Measurements from ENCODE around the gene ARID1B. TPM values are rescaled to one million over a fixed set of nuclear protein-coding genes. Genes with fewer than 3 reads are reported as not detected.

Gene ARID1B
- total RNA-seq, 1 experiment from 2014 or later: 58.8 TPM

DNA sequence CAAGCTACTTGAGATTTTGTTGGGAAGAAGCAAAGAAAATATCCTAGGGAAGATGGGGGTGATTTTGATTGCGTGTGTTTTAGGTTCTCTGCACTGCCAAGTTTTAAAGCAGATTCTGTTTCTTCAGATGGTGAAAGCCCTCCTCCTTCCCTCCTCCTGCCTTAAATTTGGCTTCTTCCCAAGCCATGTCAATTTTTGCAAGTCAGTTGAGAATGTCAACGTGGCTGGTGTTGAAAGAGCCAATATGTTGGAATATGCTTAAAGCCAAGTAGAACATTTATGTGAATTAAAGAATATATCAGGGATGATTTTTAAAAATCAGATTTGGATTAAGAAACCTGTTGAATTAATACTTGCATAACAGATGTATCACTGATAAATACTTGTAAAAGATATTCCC lies 270.8 kb downstream of the ARID1B start:
- DNase-seq: no peak
- BruUV-seq (replicated peaks): no TSS peak
- Histone ChIP-seq H3K4me1 (0 out of 2 replicates have a peak, but pooled peaks cover 2% of the 10 kb centered on the region), H3K4me3 (ENCODE audit: low read depth, low read length) (no peak overlapping the region), H3K9me3 (no peaks in the 10 kb centered on the region), H3K27me3 (replicated peaks; ENCODE audit: control insufficient read depth, insufficient read depth, low read length) (no peaks in the 10 kb centered on the region), H3K36me3 (ENCODE audit: control insufficient read depth, insufficient read depth, low read length) (no peaks in the 10 kb centered on the region)
- TF ChIP-seq, protein P1, sequence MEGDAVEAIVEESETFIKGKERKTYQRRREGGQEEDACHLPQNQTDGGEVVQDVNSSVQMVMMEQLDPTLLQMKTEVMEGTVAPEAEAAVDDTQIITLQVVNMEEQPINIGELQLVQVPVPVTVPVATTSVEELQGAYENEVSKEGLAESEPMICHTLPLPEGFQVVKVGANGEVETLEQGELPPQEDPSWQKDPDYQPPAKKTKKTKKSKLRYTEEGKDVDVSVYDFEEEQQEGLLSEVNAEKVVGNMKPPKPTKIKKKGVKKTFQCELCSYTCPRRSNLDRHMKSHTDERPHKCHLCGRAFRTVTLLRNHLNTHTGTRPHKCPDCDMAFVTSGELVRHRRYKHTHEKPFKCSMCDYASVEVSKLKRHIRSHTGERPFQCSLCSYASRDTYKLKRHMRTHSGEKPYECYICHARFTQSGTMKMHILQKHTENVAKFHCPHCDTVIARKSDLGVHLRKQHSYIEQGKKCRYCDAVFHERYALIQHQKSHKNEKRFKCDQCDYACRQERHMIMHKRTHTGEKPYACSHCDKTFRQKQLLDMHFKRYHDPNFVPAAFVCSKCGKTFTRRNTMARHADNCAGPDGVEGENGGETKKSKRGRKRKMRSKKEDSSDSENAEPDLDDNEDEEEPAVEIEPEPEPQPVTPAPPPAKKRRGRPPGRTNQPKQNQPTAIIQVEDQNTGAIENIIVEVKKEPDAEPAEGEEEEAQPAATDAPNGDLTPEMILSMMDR (IDR thresholded peaks at IDR 0.05; ENCODE audit: insufficient read depth in 1 of 2, low read depth in 1 of 2, low read length in 1 of 2, severe bottlenecking in 1 of 2, unreplicated experiment in 1 of 2): no peak
- POLR2A ChIA-PET: no interaction called here
- Mint-ChIP-seq H3K4me1 (ENCODE audit: low read depth, unreplicated experiment) (no peaks in the 10 kb centered on the region), H3K27me3 (ENCODE audit: insufficient read depth, unreplicated experiment) (no peaks in the 10 kb centered on the region), H3K27ac (ENCODE audit: unreplicated experiment) (no peak overlapping the region), H3K4me3 (ENCODE audit: unreplicated experiment) (no peak overlapping the region), H3K9me3 (ENCODE audit: unreplicated experiment) (no peaks in the 10 kb centered on the region), H3K36me3 (ENCODE audit: insufficient read depth, unreplicated experiment) (no peaks in the 10 kb centered on the region)
- CTCF ChIA-PET: no interaction called here
- intact Hi-C loops (cut with micrococcal nuclease; ENCODE audit: unreplicated experiment): no loop called here

DNA sequence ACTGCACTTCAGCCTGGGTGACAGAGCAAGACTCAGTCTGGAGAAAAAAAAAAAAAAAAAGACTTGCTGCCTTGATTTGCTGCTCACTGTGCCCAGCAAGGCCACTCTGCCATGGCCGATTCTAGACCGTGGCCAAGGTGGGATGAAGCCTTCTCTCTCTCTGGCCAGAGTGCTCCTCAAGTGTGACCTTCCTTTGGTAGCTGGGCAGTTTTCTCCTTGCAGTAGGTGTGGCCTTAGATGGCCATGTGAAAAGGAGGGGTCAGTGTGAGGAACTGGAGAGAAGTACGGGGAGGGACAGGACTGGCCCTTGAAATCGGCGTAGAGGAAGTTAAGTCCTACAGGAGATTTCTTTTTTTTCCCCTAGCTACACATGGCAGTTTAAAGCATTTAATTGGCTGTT lies 272.0 kb downstream of the ARID1B start:
- ChIA-PET POLR2A (no interaction called here), CTCF (no interaction called here)
- Mint-ChIP-seq H3K4me3 (ENCODE audit: unreplicated experiment) (no peak overlapping the region), H3K27ac (ENCODE audit: unreplicated experiment) (no peak overlapping the region), H3K36me3 (ENCODE audit: insufficient read depth, unreplicated experiment) (no peaks in the 10 kb centered on the region), H3K4me1 (ENCODE audit: low read depth, unreplicated experiment) (no peaks in the 10 kb centered on the region), H3K27me3 (ENCODE audit: insufficient read depth, unreplicated experiment) (no peaks in the 10 kb centered on the region), H3K9me3 (ENCODE audit: unreplicated experiment) (no peaks in the 10 kb centered on the region)
- H3K9me3 ChIP-seq: no peaks in the 10 kb centered on the region
- no peaks in the 10 kb centered on the region for H3K36me3 ChIP-seq (ENCODE audit: control insufficient read depth, insufficient read depth, low read length)
- H3K27me3 ChIP-seq (replicated peaks; ENCODE audit: control insufficient read depth, insufficient read depth, low read length): no peaks in the 10 kb centered on the region
- no TSS peak for BruUV-seq (replicated peaks)
- no peak for DNase-seq
- H3K4me1 ChIP-seq: 0 out of 2 replicates have a peak, but pooled peaks cover 2% of the 10 kb centered on the region
- no peak overlapping the region for H3K4me3 ChIP-seq (ENCODE audit: low read depth, low read length)
- intact Hi-C loops (cut with micrococcal nuclease; ENCODE audit: unreplicated experiment): no loop called here
- TF ChIP-seq, protein P1 (IDR thresholded peaks at IDR 0.05; ENCODE audit: insufficient read depth in 1 of 2, low read depth in 1 of 2, low read length in 1 of 2, severe bottlenecking in 1 of 2, unreplicated experiment in 1 of 2): no peak

DNA sequence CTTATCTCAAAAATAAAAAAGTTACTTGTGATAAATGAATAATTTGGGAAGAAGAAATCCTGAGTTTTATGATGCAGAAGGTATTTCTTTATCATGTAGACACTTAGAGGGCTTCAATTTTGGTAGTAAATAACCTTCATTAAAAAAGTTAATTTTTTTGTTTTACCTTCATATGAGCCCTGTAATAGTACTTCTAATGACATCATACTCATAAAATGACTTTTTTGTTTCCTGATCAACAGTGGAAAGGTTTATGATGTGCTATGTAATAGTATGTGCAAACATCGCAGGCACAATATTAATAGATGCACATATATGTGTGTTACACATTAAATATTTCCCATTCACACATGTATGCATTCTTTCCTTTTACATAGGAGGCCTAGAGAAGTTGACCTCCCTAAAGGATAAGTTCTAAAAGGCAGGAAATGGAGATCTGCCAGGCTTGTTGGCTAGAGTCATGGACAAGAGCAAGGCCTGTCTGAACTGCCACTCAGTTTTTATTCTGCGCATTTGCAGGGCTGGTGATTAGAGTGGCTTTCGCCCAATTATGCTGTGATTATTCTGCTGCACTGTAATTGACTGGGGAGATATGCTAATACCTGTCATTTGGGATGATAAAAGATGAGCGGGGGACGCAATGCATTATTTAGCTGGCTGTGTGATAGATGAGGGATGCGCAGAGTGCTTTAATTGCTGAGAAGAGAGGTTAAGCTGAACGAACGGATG lies 273.5 kb downstream of the ARID1B start:
- no peak for DNase-seq
- TF ChIP-seq, protein P1 (IDR thresholded peaks at IDR 0.05; ENCODE audit: insufficient read depth in 1 of 2, low read depth in 1 of 2, low read length in 1 of 2, severe bottlenecking in 1 of 2, unreplicated experiment in 1 of 2): no peak
- no peaks in the 10 kb centered on the region for H3K4me1 Mint-ChIP-seq (ENCODE audit: low read depth, unreplicated experiment)
- H3K36me3 Mint-ChIP-seq (ENCODE audit: insufficient read depth, unreplicated experiment): peaks cover 1% of the 10 kb centered on the region
- no peaks in the 10 kb centered on the region for H3K9me3 Mint-ChIP-seq (ENCODE audit: unreplicated experiment)
- no peaks in the 10 kb centered on the region for H3K36me3 ChIP-seq (ENCODE audit: control insufficient read depth, insufficient read depth, low read length)
- no peaks in the 10 kb centered on the region for H3K27me3 ChIP-seq (replicated peaks; ENCODE audit: control insufficient read depth, insufficient read depth, low read length)
- no peaks in the 10 kb centered on the region for H3K9me3 ChIP-seq
- H3K4me1 ChIP-seq: 0 out of 2 replicates have a peak, but pooled peaks cover 2% of the 10 kb centered on the region
- CTCF ChIA-PET: no interaction called here
- no peak overlapping the region for H3K27ac Mint-ChIP-seq (ENCODE audit: unreplicated experiment)
- H3K4me3 ChIP-seq (ENCODE audit: low read depth, low read length): no peak overlapping the region
- POLR2A ChIA-PET: no interaction called here
- H3K4me3 Mint-ChIP-seq (ENCODE audit: unreplicated experiment): no peak overlapping the region
- H3K27me3 Mint-ChIP-seq (ENCODE audit: insufficient read depth, unreplicated experiment): no peaks in the 10 kb centered on the region
- intact Hi-C loops (cut with micrococcal nuclease; ENCODE audit: unreplicated experiment): no loop called here
- BruUV-seq (replicated peaks): no TSS peak

All from Caco-2 (cell line).